Tibial artery (tissue), 4 donors: ENCODE data around the gene SLC18A3.

Experiments used
- DNase-seq, 2 donors: peaks; one replicate each; pipeline ENCODE4 v3.0.0-alpha.2; 2019
- H3K27ac ChIP-seq, 2 donors: fragments of 200-600 bp; sonication (generic) in 1 of 2; 1 replicate in 1 of 2; 2 replicates in 1 of 2; pipeline ENCODE4 v1.5.1; 2018 to 2019; ENCODE audit warnings: mild to moderate bottlenecking in 1 of 2
- H3K27me3 ChIP-seq, 2 donors: fragments of 200-600 bp; sonication (generic) in 1 of 2; one replicate each; pipeline versions ENCODE4 v1.5.1 to v1.6.0; 2016 to 2019
- H3K36me3 ChIP-seq, 3 donors: fragments of 200-600 bp; sonication (generic) in 2 of 3; one replicate each; pipeline ENCODE4 v1.5.1; 2016 to 2019; ENCODE audit warnings: mild to moderate bottlenecking in 2 of 3
- H3K4me1 ChIP-seq, 4 donors: fragments of 200-600 bp; sonication (generic) in 2 of 4; 1 replicate in 3 of 4; 2 replicates in 1 of 4; pipeline ENCODE4 v1.5.1; 2016 to 2019
- H3K4me3 ChIP-seq, 2 donors: fragments of 200-600 bp; sonication (generic) in 1 of 2; 1 replicate in 1 of 2; 2 replicates in 1 of 2; pipeline ENCODE4 v1.5.1; 2018 to 2019; ENCODE audit warnings: mild to moderate bottlenecking in 2 of 2
- H3K9me3 ChIP-seq, 3 donors: fragments of 200-600 bp; sonication (generic) in 1 of 3; one replicate each; pipeline ENCODE4 v1.5.1; 2016 to 2019
- intact Hi-C: fragments of 100-400 bp; cut with DNase I; formaldehyde crosslinking; loops from one replicate; pipeline ENCODE4 v1.15.0; 2023; ENCODE audit warnings: low total_unique reads
- TF ChIP-seq, protein P1 (sequence below), 2 experiments: fragments of 200-600 bp in 1 of 2; fragments of 450-650 bp in 1 of 2; IDR thresholded peaks; one replicate each; pipeline ENCODE4 v1.5.1; 2017 to 2019; ENCODE audit warnings: antibody characterized with exemption in 2 of 2, mild to moderate bottlenecking in 1 of 2, moderate library complexity in 1 of 2

SLC18A3 gene

DNA sequence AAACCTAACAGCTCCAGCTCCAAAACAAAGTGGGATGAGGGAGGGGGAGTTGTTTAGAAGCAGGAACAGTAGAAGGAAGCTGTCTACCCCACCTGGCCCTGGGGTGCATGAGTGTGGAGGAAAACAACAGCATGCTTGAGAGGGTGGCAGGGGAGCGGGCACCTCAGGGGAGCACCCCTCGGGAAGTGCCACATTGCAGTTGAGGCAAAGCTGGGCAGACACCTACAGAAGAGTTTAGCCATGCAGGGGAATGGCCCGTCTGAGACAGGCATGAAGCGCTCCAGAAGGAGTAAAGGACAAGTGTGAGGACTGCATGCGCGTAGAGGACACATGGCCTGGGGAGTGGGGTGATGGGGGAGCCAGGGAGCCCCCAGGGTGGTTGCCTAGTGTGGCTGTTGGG lies 21.9 kb downstream of the SLC18A3 start:
- H3K4me1 ChIP-seq, result no peaks in the 10 kb centered on the region
- intact Hi-C loops, result no loop called here
- peaks cover 0 to 23% of the 10 kb centered on the region in 2 donors for H3K27me3 ChIP-seq
- TF ChIP-seq, protein P1, sequence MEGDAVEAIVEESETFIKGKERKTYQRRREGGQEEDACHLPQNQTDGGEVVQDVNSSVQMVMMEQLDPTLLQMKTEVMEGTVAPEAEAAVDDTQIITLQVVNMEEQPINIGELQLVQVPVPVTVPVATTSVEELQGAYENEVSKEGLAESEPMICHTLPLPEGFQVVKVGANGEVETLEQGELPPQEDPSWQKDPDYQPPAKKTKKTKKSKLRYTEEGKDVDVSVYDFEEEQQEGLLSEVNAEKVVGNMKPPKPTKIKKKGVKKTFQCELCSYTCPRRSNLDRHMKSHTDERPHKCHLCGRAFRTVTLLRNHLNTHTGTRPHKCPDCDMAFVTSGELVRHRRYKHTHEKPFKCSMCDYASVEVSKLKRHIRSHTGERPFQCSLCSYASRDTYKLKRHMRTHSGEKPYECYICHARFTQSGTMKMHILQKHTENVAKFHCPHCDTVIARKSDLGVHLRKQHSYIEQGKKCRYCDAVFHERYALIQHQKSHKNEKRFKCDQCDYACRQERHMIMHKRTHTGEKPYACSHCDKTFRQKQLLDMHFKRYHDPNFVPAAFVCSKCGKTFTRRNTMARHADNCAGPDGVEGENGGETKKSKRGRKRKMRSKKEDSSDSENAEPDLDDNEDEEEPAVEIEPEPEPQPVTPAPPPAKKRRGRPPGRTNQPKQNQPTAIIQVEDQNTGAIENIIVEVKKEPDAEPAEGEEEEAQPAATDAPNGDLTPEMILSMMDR (IDR thresholded peaks at IDR 0.05), result no peak
- no peaks in the 10 kb centered on the region for H3K36me3 ChIP-seq
- DNase-seq, result peak in 1 of 2 donors; percentile 19
- no peak overlapping the region for H3K27ac ChIP-seq
- no peak overlapping the region for H3K4me3 ChIP-seq
- H3K9me3 ChIP-seq, result no peaks in the 10 kb centered on the region

GRCh38 chr10:49632406-49633317 lies 22.6 kb downstream of the SLC18A3 start:
- TF ChIP-seq, protein P1 (IDR thresholded peaks at IDR 0.05), result no peak
- Histone ChIP-seq H3K27ac (no peak overlapping the region), H3K36me3 (no peaks in the 10 kb centered on the region), H3K4me3 (no peak overlapping the region), H3K9me3 (no peaks in the 10 kb centered on the region), H3K4me1 (no peaks in the 10 kb centered on the region), H3K27me3 (peaks cover 0 to 23% of the 10 kb centered on the region in 2 donors)
- intact Hi-C loops, result no loop called here
- peak in 1 of 2 donors; percentile 59 for DNase-seq

DNA sequence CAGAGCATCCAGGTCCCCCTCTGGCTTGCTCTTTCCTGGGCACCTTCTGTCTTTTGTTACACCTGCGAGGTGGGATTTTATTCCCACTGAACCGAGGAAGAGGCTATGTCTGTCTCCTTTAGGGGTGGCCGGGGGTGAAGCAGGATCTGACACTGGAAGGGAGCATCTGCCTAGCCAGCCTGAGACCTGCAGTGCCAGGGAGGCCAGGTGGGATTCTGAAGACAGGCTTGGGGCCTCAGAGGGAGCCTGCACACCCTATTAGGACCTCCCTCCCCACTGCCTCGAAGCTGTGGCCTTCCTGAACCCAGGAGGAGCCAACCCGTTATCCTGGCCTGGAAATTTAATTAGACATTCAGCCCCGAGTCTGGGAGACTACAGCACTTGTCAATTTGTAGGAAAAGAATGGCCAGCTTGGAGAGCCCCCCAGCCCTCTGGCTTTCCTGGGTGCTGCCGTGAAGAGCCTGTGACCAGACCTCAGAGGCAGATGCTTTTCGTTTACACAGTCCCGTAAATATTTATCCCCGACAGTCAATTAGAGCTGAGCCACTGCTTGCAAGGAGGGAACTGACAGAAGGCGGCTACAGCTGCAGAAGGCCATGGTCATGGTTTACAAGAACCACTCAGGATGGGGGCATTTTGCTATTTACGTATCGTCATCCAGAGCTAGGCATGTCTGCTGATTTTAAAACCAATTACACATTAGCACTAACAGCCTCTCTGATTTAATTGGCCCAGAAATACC lies 23.4 kb downstream of the SLC18A3 start:
- H3K4me3 ChIP-seq, result no peak overlapping the region
- DNase-seq, result peak in 1 of 2 donors; percentile 43
- no peaks in the 10 kb centered on the region for H3K9me3 ChIP-seq
- H3K36me3 ChIP-seq, result no peaks in the 10 kb centered on the region
- no peak overlapping the region for H3K27ac ChIP-seq
- intact Hi-C loops, result no loop called here
- peaks cover 0 to 23% of the 10 kb centered on the region in 2 donors for H3K27me3 ChIP-seq
- H3K4me1 ChIP-seq, result no peaks in the 10 kb centered on the region
- TF ChIP-seq, protein P1 (IDR thresholded peaks at IDR 0.05), result no peak

- H3K4me1 ChIP-seq, result no peaks in the 10 kb centered on the region
- H3K4me3 ChIP-seq, result no peak overlapping the region
- H3K36me3 ChIP-seq, result no peaks in the 10 kb centered on the region
- no peaks in the 10 kb centered on the region for H3K9me3 ChIP-seq
- intact Hi-C loops, result no loop called here
- peak in 1 of 2 donors; percentile 25 for DNase-seq
- peaks cover 0 to 23% of the 10 kb centered on the region in 2 donors for H3K27me3 ChIP-seq
- no peak overlapping the region for H3K27ac ChIP-seq
- TF ChIP-seq, protein P1 (IDR thresholded peaks at IDR 0.05), result no peak
Measured at GRCh38 chr10:49634069-49634660, 24.1 kb downstream of the SLC18A3 start.

DNA sequence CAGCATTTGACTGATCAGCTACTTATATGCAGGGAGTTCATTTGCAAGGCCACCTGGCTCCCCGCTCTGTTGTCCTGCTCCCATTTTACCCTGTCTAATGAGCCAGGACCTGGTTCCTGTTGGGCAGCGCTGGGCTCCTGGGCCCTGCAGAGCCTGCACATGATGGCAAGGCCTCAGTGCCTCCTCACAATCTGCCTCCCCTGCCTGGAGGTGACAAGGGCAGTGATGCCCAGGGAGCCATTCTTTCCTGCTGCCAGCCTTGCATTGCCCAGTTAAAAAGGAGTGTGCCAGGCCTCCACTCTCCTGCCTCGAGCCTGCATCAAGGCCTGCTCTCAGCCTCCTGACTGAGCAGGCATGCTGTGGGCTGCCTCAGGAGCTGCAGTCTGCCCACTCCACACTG lies 32.2 kb downstream of the SLC18A3 start:
- H3K27me3 ChIP-seq, result peaks cover 0 to 40% of the 10 kb centered on the region in 2 donors
- TF ChIP-seq, protein P1 (IDR thresholded peaks at IDR 0.05), result no peak
- intact Hi-C loops, result no loop called here
- DNase-seq, result peak in 1 of 2 donors; percentile 45
- no peak overlapping the region for H3K27ac ChIP-seq
- no peaks in the 10 kb centered on the region for H3K36me3 ChIP-seq
- H3K4me3 ChIP-seq, result no peak overlapping the region
- H3K4me1 ChIP-seq, result no peaks in the 10 kb centered on the region
- no peaks in the 10 kb centered on the region for H3K9me3 ChIP-seq
